Astrocyte (in vitro differentiated cells and primary cell): ENCODE measurements around the gene BBS10. TPM values are rescaled to one million over a fixed set of nuclear protein-coding genes. Genes with fewer than 3 reads are reported as not detected.

Experiments used
- DNase-seq: peaks from one replicate; pipeline ENCODE4 v3.0.0-alpha.2; 2010; ENCODE audit warnings: low read depth
- FAIRE-seq: peaks from 2 replicates; lab custom pipeline; 2011; peaks lifted over from hg19 to GRCh38; lab: Jason Lieb, UNC
- H2AFZ ChIP-seq: 2 replicates; pipeline ENCODE4 v1.6.0; 2012; ENCODE audit warnings: low read depth, low read length, inconsistent platforms
- H3K27ac ChIP-seq: 2 replicates; pipeline ENCODE4 v1.5.1; 2011; ENCODE audit warnings: low read depth, low read length, inconsistent platforms
- H3K27me3 ChIP-seq: 2 replicates; pipeline ENCODE4 v1.6.0; 2011; ENCODE audit warnings: low read length, inconsistent platforms; ENCODE audit not compliant: insufficient read depth
- H3K36me3 ChIP-seq: 2 replicates; pipeline ENCODE4 v1.5.1; 2011; ENCODE audit warnings: low read length, inconsistent platforms; ENCODE audit not compliant: insufficient read depth
- H3K4me1 ChIP-seq: 2 replicates; pipeline ENCODE4 v1.5.1; 2011; ENCODE audit warnings: low read length, inconsistent platforms; ENCODE audit not compliant: insufficient read depth
- H3K4me2 ChIP-seq: 2 replicates; pipeline ENCODE4 v1.6.0; 2012; ENCODE audit warnings: low read length, inconsistent platforms
- H3K4me3 ChIP-seq: 2 replicates; pipeline ENCODE4 v1.5.1; 2011; ENCODE audit warnings: low read depth, mild to moderate bottlenecking, low read length, inconsistent platforms; ENCODE audit not compliant: insufficient read depth
- H3K79me2 ChIP-seq: 2 replicates; pipeline ENCODE4 v1.6.0; 2012; ENCODE audit warnings: mild to moderate bottlenecking, low read length, inconsistent platforms; ENCODE audit not compliant: insufficient read depth
- H3K9ac ChIP-seq: 2 replicates; pipeline ENCODE4 v1.6.0; 2012; ENCODE audit warnings: mild to moderate bottlenecking, low read length, inconsistent platforms
- H3K9me3 ChIP-seq: 2 replicates; pipeline ENCODE4 v1.5.1; 2012; ENCODE audit warnings: low read depth, mild to moderate bottlenecking, low read length, inconsistent platforms; ENCODE audit not compliant: insufficient read depth
- H4K20me1 ChIP-seq: 2 replicates; pipeline ENCODE4 v1.6.0; 2012; ENCODE audit warnings: low read length, inconsistent platforms; ENCODE audit not compliant: insufficient read depth
- H3K27ac Mint-ChIP-seq: one replicate; pipeline ENCODE4 v1.8.0; 2021; ENCODE audit warnings: mild to moderate bottlenecking, mixed read lengths; ENCODE audit not compliant: unreplicated experiment
- H3K27me3 Mint-ChIP-seq: one replicate; pipeline ENCODE4 v1.8.0; 2021; ENCODE audit warnings: low read depth, mixed read lengths; ENCODE audit not compliant: unreplicated experiment
- H3K36me3 Mint-ChIP-seq: one replicate; pipeline ENCODE4 v1.8.0; 2021; ENCODE audit warnings: low read depth, mixed read lengths; ENCODE audit not compliant: unreplicated experiment
- H3K4me1 Mint-ChIP-seq: one replicate; pipeline ENCODE4 v1.8.0; 2021; ENCODE audit warnings: low read depth, mixed read lengths; ENCODE audit not compliant: unreplicated experiment
- H3K4me3 Mint-ChIP-seq: one replicate; pipeline ENCODE4 v1.8.0; 2021; ENCODE audit warnings: mild to moderate bottlenecking, moderate library complexity, mixed read lengths; ENCODE audit not compliant: unreplicated experiment
- H3K9me3 Mint-ChIP-seq: one replicate; pipeline ENCODE4 v1.8.0; 2021; ENCODE audit warnings: mild to moderate bottlenecking, mixed read lengths; ENCODE audit not compliant: unreplicated experiment
- CTCF ChIP-seq: IDR thresholded peaks from 2 replicates; pipeline ENCODE4 v1.5.1; 2011; ENCODE audit warnings: low read depth, mild to moderate bottlenecking, inconsistent platforms, low read length, moderate library complexity; ENCODE audit not compliant: insufficient read depth
- EZH2 ChIP-seq: IDR thresholded peaks from 2 replicates; pipeline ENCODE4 v1.6.1; 2012; ENCODE audit warnings: mild to moderate bottlenecking, low read length, inconsistent platforms; ENCODE audit not compliant: insufficient read depth
- total RNA-seq: library from RNA; stranded (reverse); gene quantifications from 2 replicates; pipeline ENCODE4 v1.2.1, GENCODE V29; 2021

BBS10 gene
- total RNA-seq, 1 donor from 2014 or later, result 9.8 TPM

DNA sequence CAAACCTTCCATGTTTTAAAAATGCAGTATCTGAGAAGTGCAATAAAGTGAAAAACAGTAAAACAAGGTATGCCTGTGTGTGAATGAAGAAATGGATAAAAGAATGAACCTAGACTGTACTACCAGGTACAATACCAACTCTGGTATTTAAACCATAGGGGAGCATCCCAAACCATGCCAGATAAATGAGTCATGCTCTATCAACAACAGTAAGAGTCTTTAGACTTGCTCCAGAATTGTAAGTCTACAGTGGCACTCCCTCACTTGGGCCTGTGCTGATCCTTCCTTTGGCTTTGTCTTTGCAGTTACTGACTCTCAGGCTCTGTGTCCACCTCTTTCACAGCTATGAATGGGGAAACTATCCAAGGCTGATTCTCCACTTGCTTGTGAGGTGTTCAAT is 38.1 kb downstream of the BBS10 start:
- peaks cover 6% of the 10 kb centered on the region for H3K36me3 Mint-ChIP-seq
- TF ChIP-seq CTCF (no peak), EZH2 (no peak)
- Histone ChIP-seq H3K4me3 (no peak overlapping the region), H3K9me3 (no peaks in the 10 kb centered on the region), H3K9ac (no peak overlapping the region), H3K79me2 (no peaks in the 10 kb centered on the region), H2AFZ (no peak overlapping the region), H3K4me2 (no peak overlapping the region), H3K4me1 (peaks cover 8% of the 10 kb centered on the region), H3K36me3 (no peaks in the 10 kb centered on the region), H4K20me1 (no peaks in the 10 kb centered on the region), H3K27ac (no peak overlapping the region), H3K27me3 (no peaks in the 10 kb centered on the region)
- H3K4me1 Mint-ChIP-seq, result peaks cover 23% of the 10 kb centered on the region
- H3K9me3 Mint-ChIP-seq, result no peaks in the 10 kb centered on the region
- H3K4me3 Mint-ChIP-seq, result peak overlapping the region; percentile 22
- H3K27ac Mint-ChIP-seq, result peak overlapping the region; percentile 49
- DNase-seq (peak; percentile 59), FAIRE-seq (no peak)
- no peaks in the 10 kb centered on the region for H3K27me3 Mint-ChIP-seq

GRCh38 chr12:76308866-76309265 is 39.3 kb downstream of the BBS10 start:
- Mint-ChIP-seq H3K27ac (no peak overlapping the region), H3K4me3 (no peak overlapping the region), H3K27me3 (no peaks in the 10 kb centered on the region), H3K9me3 (no peaks in the 10 kb centered on the region), H3K36me3 (peaks cover 6% of the 10 kb centered on the region), H3K4me1 (peaks cover 23% of the 10 kb centered on the region)
- Histone ChIP-seq H3K27ac (no peak overlapping the region), H3K9me3 (no peaks in the 10 kb centered on the region), H3K79me2 (no peaks in the 10 kb centered on the region), H2AFZ (no peak overlapping the region), H3K9ac (no peak overlapping the region), H3K4me2 (no peak overlapping the region), H3K36me3 (peaks cover 3% of the 10 kb centered on the region), H3K4me1 (peaks cover 8% of the 10 kb centered on the region), H4K20me1 (no peaks in the 10 kb centered on the region), H3K27me3 (no peaks in the 10 kb centered on the region), H3K4me3 (no peak overlapping the region)
- TF ChIP-seq CTCF (no peak), EZH2 (no peak)
- DNase-seq, result no peak
- no peak for FAIRE-seq

- Mint-ChIP-seq H3K27ac (no peak overlapping the region), H3K36me3 (peaks cover 12% of the 10 kb centered on the region)
Measured at GRCh38 chr12:76307083-76307482, 41.1 kb downstream of the BBS10 start.

More at GRCh38 chr12:76307083-76307482, 41.1 kb downstream of the BBS10 start:
- peaks cover 17% of the 10 kb centered on the region for H3K4me1 Mint-ChIP-seq
- Histone ChIP-seq H3K9ac (no peak overlapping the region), H3K4me2 (no peak overlapping the region), H3K4me1 (peaks cover 3% of the 10 kb centered on the region), H3K27ac (no peak overlapping the region), H2AFZ (no peak overlapping the region), H3K79me2 (no peaks in the 10 kb centered on the region), H3K27me3 (no peaks in the 10 kb centered on the region), H3K36me3 (peaks cover 7% of the 10 kb centered on the region), H3K9me3 (no peaks in the 10 kb centered on the region), H4K20me1 (no peaks in the 10 kb centered on the region), H3K4me3 (no peak overlapping the region)
- DNase-seq (no peak), FAIRE-seq (no peak)
- H3K9me3 Mint-ChIP-seq, result peaks cover 2% of the 10 kb centered on the region
- H3K4me3 Mint-ChIP-seq, result no peak overlapping the region
- TF ChIP-seq EZH2, result no peak
- no peak for TF ChIP-seq CTCF
- no peaks in the 10 kb centered on the region for H3K27me3 Mint-ChIP-seq
